SJSA1 (cell line): Measurements from ENCODE around the gene EPB41. TPM values are rescaled to one million over a fixed set of nuclear protein-coding genes. Genes with fewer than 3 reads are reported as not detected.
"Not testable (repeated sequence)": the region's sequence is repeated elsewhere in the genome, so short reads cannot be mapped to it uniquely, and the experiment has no call there.

Source experiments
- DNase-seq, 2 experiments: peaks; one replicate each; pipeline ENCODE4 v3.0.0-alpha.2; 2015 to 2020; ENCODE audit warnings: low spot score in 2 of 2, low read depth in 1 of 2
- H3K27ac ChIP-seq: fragments of 250-450 bp; sonication (Bioruptor Pico); 2 replicates; pipeline ENCODE4 v1.5.1; 2020; ENCODE audit warnings: mild to moderate bottlenecking, moderate library complexity
- H3K27me3 ChIP-seq: fragments of 250-450 bp; sonication (Bioruptor Pico); replicated peaks from 2 replicates; pipeline ENCODE4 v1.5.1; 2020; ENCODE audit warnings: mild to moderate bottlenecking, moderate library complexity
- H3K36me3 ChIP-seq: fragments of 250-450 bp; sonication (Bioruptor Pico); 2 replicates; pipeline ENCODE4 v1.5.1; 2020; ENCODE audit warnings: mild to moderate bottlenecking
- H3K4me1 ChIP-seq: fragments of 250-450 bp; sonication (Bioruptor Pico); replicated peaks from 2 replicates; pipeline ENCODE4 v1.6.1; 2021; ENCODE audit warnings: mild to moderate bottlenecking
- H3K4me3 ChIP-seq: fragments of 250-450 bp; sonication (Bioruptor Pico); 2 replicates; pipeline ENCODE4 v1.5.1; 2020; ENCODE audit warnings: mild to moderate bottlenecking
- H3K9me3 ChIP-seq: fragments of 250-450 bp; sonication (Bioruptor Pico); replicated peaks from 2 replicates; pipeline ENCODE4 v1.5.1; 2020; ENCODE audit warnings: mild to moderate bottlenecking
- total RNA-seq: library from RNA; depleted of rRNA; stranded (reverse); fragments of >200 nt; shearing (Covaris generic); gene quantifications from 2 replicates; pipeline ENCODE4 v1.2.3, GENCODE V29; 2014

EPB41 gene
- total RNA-seq, 1 experiment from 2014 or later: 5.3 TPM

DNA sequence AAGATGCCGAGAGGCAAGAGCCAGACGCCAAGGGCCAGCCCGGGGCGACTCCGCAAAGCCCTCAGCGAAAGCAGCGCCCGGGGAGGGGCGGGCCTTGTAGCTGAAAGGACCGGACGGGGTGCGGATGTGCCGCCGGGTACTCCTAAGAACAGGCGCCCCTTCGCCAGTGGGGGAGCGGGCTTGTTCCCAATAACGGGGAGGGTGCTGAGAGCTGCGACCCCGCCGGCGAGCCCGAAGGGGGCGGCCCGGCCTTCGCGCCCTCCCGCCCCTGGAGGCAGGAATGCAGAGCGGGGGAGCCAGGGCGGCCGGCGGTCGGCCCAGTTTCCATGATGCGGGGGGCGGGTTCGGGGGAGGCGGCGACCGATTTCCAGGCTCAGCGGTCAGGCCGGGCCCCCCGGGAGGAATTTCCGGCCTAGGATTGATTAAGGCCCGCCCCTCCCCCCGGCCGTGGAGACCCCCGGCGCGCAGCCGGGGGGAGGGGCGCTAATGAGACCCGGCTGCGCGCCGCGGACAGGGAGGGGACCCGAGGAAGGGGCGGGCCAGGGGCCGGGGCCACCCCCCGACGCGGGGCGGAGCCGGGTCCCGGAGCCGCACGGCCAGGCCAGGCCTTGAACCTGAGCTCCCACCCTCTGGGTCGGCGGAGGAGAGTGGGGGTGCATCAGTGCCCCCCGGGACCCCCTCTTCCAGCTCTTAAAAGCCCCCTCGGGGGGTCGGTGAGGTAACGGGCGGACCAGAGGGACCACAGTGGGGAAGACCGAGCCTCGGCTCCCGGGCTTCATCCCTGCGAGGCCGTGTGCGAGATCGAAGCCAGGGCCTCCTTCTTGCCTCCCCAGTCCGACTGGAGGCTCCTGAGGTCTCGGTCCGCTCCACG lies 210.2 kb downstream of the EPB41 start:
- H3K36me3 ChIP-seq: 0 out of 2 replicates have a peak, but pooled peaks cover 4% of the 10 kb centered on the region
- H3K27ac ChIP-seq: peak overlapping the region; percentile 89
- peak overlapping the region; percentile 63 for H3K4me3 ChIP-seq
- H3K27me3 ChIP-seq: no peaks in the 10 kb centered on the region
- no peaks in the 10 kb centered on the region for H3K9me3 ChIP-seq
- peak; percentile 82 to 90 for DNase-seq
- H3K4me1 ChIP-seq: peaks cover 15% of the 10 kb centered on the region

DNA sequence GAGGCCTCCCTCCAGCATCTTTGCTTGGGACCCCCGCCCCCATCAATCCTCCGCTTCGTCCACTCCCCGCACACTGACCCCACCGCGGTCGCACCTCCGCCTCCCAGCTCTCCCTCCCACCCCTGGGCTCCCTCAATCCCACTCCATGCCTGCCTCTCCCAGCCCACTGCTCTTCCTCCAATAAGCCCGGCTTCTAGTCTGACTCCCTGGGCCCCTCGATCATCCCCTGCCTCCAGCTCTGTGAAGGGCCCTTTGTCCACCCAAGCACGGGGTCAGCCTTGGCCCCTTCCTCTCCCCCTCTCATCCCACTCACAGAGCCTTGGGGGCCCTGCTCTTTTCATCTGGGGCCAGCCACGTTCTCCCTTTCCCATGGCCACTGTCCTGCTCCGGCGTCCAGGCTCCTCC lies 210.9 kb downstream of the EPB41 start:
- Histone ChIP-seq H3K4me1 (peaks cover 15% of the 10 kb centered on the region), H3K9me3 (no peaks in the 10 kb centered on the region), H3K27ac (peak overlapping the region; percentile 89), H3K27me3 (no peaks in the 10 kb centered on the region), H3K4me3 (peak overlapping the region; percentile 63), H3K36me3 (0 out of 2 replicates have a peak, but pooled peaks cover 4% of the 10 kb centered on the region)
- no peak for DNase-seq

DNA sequence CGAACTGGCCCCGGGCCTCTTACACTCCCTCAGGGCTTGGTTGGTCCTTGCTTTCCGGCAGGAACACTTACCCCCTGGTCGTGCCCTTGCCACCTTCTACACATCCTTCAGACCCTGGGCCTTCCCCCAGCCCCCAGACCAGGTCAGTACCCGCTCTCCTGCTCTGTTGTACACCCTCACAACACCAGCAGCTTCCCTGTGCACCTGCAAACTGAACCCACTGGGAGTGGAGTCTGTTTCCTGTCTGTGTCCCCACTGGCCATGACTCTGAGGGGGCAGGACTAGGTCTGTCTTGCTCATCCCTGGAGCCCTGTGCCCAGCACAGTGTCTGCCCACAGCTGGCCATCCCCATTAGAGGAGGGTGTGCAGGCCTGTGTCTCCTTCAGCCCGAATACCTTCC lies 211.4 kb downstream of the EPB41 start:
- no peak overlapping the region for H3K4me3 ChIP-seq
- no peaks in the 10 kb centered on the region for H3K9me3 ChIP-seq
- H3K27me3 ChIP-seq: no peaks in the 10 kb centered on the region
- no peak for DNase-seq
- H3K36me3 ChIP-seq: 0 out of 2 replicates have a peak, but pooled peaks cover 4% of the 10 kb centered on the region
- peaks cover 15% of the 10 kb centered on the region for H3K4me1 ChIP-seq
- H3K27ac ChIP-seq: no peak overlapping the region

- Histone ChIP-seq H3K27ac (no peak overlapping the region), H3K27me3 (no peaks in the 10 kb centered on the region), H3K4me3 (no peak overlapping the region), H3K36me3 (0 out of 2 replicates have a peak, but pooled peaks cover 4% of the 10 kb centered on the region), H3K9me3 (no peaks in the 10 kb centered on the region), H3K4me1 (peaks cover 15% of the 10 kb centered on the region)
- no peak for DNase-seq
Measured at GRCh38 chr1:29126198-29126597, 211.8 kb downstream of the EPB41 start.

DNA sequence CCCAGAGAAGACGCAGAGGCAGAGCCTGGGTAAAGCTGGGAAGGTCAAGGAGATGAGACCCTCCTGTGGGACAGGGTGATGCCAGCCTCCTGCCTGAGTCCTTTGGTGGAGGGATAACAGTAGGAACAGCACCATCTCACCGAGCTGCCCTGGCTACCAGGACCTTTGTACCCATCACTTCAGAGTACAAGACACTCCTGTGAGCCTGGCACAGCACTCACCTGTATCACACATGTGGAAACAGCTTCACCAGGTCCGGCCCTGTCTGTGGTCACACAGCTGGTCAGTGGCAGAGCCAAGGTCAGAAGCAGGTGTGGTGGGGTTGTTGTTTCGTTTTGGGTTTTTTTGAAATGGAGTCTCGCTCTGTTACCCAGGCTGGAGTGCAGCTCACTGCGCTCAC lies 214.4 kb downstream of the EPB41 start:
- H3K4me3 ChIP-seq: no peak overlapping the region
- peaks cover 16% of the 10 kb centered on the region for H3K4me1 ChIP-seq
- no peak overlapping the region for H3K27ac ChIP-seq
- H3K27me3 ChIP-seq: no peaks in the 10 kb centered on the region
- 0 out of 2 replicates have a peak, but pooled peaks cover 4% of the 10 kb centered on the region for H3K36me3 ChIP-seq
- no peaks in the 10 kb centered on the region for H3K9me3 ChIP-seq
- DNase-seq: no peak

DNA sequence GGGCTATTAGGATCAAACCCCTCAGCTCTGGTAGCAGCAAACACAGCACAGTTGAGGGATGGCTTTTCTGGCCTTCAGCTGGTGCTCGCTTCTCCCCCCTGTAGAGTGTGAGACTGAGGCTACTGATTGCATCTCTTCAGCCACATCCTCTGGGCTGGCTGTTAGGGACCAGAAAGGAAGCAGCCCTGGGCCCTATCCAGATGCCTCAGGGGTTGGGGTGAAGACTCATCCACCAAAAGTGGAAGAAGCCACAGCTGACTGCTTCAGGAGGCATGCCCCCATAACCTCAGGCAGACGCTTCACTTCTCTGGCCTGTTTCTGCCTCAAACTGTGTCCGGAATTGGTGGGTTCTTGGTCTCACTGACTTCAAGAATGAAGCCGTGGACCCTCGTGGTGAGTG lies 215.5 kb downstream of the EPB41 start:
- no peaks in the 10 kb centered on the region for H3K9me3 ChIP-seq
- no peak overlapping the region for H3K27ac ChIP-seq
- H3K4me3 ChIP-seq: no peak overlapping the region
- no peaks in the 10 kb centered on the region for H3K36me3 ChIP-seq
- peaks cover 10% of the 10 kb centered on the region for H3K4me1 ChIP-seq
- H3K27me3 ChIP-seq: no peaks in the 10 kb centered on the region
- no peak for DNase-seq

- not testable (repeated sequence) for H3K4me1 ChIP-seq
Measured at GRCh38 chr1:29131056-29131455, 216.7 kb downstream of the EPB41 start.

DNA sequence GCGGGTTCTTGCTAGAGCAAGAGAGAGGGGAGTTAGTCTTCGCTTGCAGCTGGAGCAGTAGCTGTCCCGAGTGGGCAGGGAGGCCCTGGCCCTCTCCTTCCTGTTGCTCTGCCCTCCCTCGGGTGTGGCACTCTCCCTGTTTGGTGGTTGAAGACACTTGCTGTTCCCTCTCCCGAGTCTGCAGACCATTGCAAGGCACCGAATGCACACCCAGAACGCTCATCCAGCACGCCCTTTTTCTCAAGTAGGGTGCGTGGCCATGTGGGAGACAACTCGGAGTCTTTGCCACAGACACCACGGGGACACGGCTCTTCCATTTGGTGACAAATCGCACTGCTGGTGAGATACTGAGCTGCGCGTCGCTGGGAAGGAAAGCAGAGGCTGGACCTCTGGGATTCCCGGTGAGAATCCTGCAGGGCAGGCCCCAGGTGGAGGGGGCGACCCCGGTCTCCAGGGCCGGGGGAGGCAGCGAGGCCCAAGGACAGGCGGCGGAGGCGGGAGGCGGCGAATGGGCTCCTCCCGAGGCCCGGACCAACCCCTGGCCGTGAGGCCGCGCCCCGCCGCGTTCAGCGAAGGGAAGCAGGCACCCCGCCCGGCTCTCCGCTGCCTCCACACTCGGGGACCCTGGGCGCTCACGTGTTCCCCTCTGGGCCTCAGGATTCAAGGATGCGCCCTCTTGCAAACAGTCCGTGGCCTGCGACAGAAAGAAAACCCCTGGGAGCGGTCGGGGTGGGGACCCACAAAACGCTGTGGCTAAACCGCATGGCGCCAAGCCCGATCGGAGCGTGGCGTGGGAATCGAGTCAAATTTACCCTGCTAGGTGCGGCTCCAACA lies 219.7 kb downstream of the EPB41 start:
- Histone ChIP-seq H3K36me3 (no peaks in the 10 kb centered on the region), H3K9me3 (no peaks in the 10 kb centered on the region), H3K4me3 (no peak overlapping the region), H3K27ac (no peak overlapping the region), H3K4me1 (0 out of 2 replicates have a peak, but pooled peaks cover 3% of the 10 kb centered on the region), H3K27me3 (no peaks in the 10 kb centered on the region)
- no peak for DNase-seq

More at GRCh38 chr1:29131056-29131455, 216.7 kb downstream of the EPB41 start:
- H3K4me3 ChIP-seq, H3K36me3 ChIP-seq, H3K27ac ChIP-seq, DNase-seq, H3K27me3 ChIP-seq, H3K9me3 ChIP-seq: not testable (repeated sequence)

GRCh38 chr1:29134695-29135028 lies 220.3 kb downstream of the EPB41 start:
- no peaks in the 10 kb centered on the region for H3K36me3 ChIP-seq
- H3K4me1 ChIP-seq: 0 out of 2 replicates have a peak, but pooled peaks cover 3% of the 10 kb centered on the region
- no peaks in the 10 kb centered on the region for H3K27me3 ChIP-seq
- no peak for DNase-seq
- no peaks in the 10 kb centered on the region for H3K9me3 ChIP-seq
- no peak overlapping the region for H3K27ac ChIP-seq
- no peak overlapping the region for H3K4me3 ChIP-seq

DNA sequence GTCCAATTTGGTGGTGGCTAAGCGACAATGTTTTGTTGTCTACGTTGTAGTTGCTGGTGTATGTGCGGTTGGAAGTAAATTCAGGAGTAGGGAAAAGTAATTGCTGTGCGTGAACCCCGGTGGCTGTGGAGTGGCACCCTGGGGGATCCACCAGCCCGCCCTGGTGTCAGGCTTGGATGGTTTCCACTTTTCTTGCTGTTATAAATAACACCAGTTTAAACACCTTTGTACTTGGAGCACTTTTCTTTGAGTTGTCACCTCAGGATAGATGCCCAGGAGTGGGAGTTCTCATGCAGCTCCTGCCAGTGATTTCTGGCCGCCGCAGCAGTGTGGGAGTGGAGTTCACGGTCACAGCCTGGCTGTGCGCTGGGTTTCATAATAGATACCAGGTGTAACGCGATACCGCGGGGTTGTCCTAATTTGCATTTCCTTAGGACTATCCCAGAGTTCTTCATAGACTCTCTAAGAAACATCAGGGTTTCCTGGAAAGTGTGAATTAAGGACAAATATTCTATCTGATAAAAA lies 222.1 kb downstream of the EPB41 start:
- H3K36me3 ChIP-seq: no peaks in the 10 kb centered on the region
- no peak overlapping the region for H3K27ac ChIP-seq
- no peak overlapping the region for H3K4me3 ChIP-seq
- H3K27me3 ChIP-seq: no peaks in the 10 kb centered on the region
- 0 out of 2 replicates have a peak, but pooled peaks cover 3% of the 10 kb centered on the region for H3K4me1 ChIP-seq
- no peak for DNase-seq
- H3K9me3 ChIP-seq: no peaks in the 10 kb centered on the region

DNA sequence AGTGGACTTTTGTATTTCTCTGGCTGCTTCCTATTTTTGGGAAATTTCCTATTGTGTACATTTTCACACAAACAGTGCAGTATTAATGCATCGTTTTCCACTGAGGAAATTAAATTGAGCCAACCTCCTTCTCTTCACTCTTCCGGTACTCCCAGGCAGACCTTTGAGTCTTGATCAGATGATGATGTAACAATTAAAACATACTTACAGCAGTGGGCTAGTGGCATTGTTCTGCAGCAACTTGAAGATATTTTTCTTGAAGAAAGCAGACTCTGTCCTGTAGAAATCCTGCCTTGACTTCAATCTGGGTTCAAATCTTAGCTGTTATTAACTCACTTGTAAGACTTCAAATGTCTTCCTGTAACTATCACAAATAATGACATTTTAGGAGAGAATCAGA lies 228.3 kb downstream of the EPB41 start:
- H3K4me1 ChIP-seq: no peaks in the 10 kb centered on the region
- H3K27me3 ChIP-seq: no peaks in the 10 kb centered on the region
- H3K4me3 ChIP-seq: no peak overlapping the region
- no peak overlapping the region for H3K27ac ChIP-seq
- no peaks in the 10 kb centered on the region for H3K9me3 ChIP-seq
- peaks cover 48% of the 10 kb centered on the region for H3K36me3 ChIP-seq
- no peak for DNase-seq

DNA sequence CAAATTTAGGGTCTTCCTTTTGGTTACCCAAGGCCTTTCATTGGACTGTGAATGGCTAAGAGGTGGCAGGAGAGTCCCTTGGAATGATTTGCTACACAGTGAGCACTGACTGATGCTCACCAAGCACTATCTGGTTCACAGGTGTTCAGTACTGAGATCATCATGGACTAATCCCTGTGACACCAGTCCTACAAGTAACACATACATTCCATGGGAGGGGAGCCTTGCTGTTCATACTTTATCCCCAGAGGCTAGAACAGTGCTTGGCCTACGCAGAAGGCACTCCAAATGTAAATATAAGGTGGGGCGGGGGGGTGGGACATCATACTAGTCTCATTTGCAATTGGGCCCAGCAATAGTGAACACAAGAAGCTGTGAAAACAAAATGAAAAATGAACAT lies 229.8 kb downstream of the EPB41 start:
- Histone ChIP-seq H3K27me3 (no peaks in the 10 kb centered on the region), H3K4me3 (no peak overlapping the region), H3K27ac (no peak overlapping the region), H3K36me3 (peaks cover 62% of the 10 kb centered on the region), H3K9me3 (no peaks in the 10 kb centered on the region), H3K4me1 (no peaks in the 10 kb centered on the region)
- no peak for DNase-seq

GRCh38 chr1:29145739-29146437 lies 231.5 kb downstream of the EPB41 start:
- Histone ChIP-seq H3K9me3 (no peaks in the 10 kb centered on the region), H3K36me3 (peaks cover 78% of the 10 kb centered on the region), H3K27ac (no peak overlapping the region), H3K4me1 (no peaks in the 10 kb centered on the region), H3K27me3 (no peaks in the 10 kb centered on the region), H3K4me3 (no peak overlapping the region)
- DNase-seq: no peak
